Heart right ventricle (tissue), 16 donors: Measurements from ENCODE around the gene COL13A1. TPM values are rescaled to one million over a fixed set of nuclear protein-coding genes. Genes with fewer than 3 reads are reported as not detected.

Source experiments
- ATAC-seq, 8 donors: fragments of 200-7000 bp; cut with Tn5 transposase; one replicate each; pipeline ENCODE4 v1.9.1; 2020; ENCODE audit warnings: mild to moderate bottlenecking in 8 of 8, moderate library complexity in 8 of 8, moderate number of reproducible peaks in 1 of 8
- DNase-seq, 2 donors: peaks; one replicate each; pipeline ENCODE4 v3.0.0-alpha.2; 2020
- H3K27ac ChIP-seq, 10 donors: fragments of 200-600 bp; sonication (generic) in 2 of 10; one replicate each; pipeline versions ENCODE4 v1.5.0 to v1.8.0; 2020 to 2022; ENCODE audit warnings: mild to moderate bottlenecking in 3 of 10
- H3K27me3 ChIP-seq, 7 donors: fragments of 200-600 bp; one replicate each; pipeline ENCODE4 v1.8.0; 2021 to 2022; ENCODE audit warnings: mild to moderate bottlenecking in 2 of 7
- H3K36me3 ChIP-seq, 9 donors: fragments of 200-600 bp; sonication (generic) in 1 of 9; one replicate each; pipeline versions ENCODE4 v1.5.0 to v1.8.0; 2020 to 2022; ENCODE audit warnings: mild to moderate bottlenecking in 2 of 9
- H3K4me1 ChIP-seq, 9 donors: fragments of 200-600 bp; sonication (generic) in 1 of 9; one replicate each; pipeline versions ENCODE4 v1.5.0 to v1.8.0; 2020 to 2022; ENCODE audit warnings: mild to moderate bottlenecking in 4 of 9
- H3K4me3 ChIP-seq, 10 donors: fragments of 200-600 bp; sonication (generic) in 2 of 10; one replicate each; pipeline versions ENCODE4 v1.5.0 to v1.8.0; 2020 to 2022; ENCODE audit warnings: mild to moderate bottlenecking in 7 of 10, moderate library complexity in 2 of 10
- H3K9me3 ChIP-seq, 11 donors: fragments of 200-600 bp in 10 of 11; sonication (generic) in 2 of 11; one replicate each; pipeline versions ENCODE4 v1.5.0 to v1.8.0; 2013 to 2022; ENCODE audit warnings: mild to moderate bottlenecking in 2 of 11, control low read depth in 1 of 11, moderate library complexity in 1 of 11
- WGBS, 2 donors: extraction: QIAGEN DNeasy Blood & Tissue Kit; methylation state at CpG; one replicate each; pipeline ENCODE4 v1.1.7; 2013; ENCODE audit warnings: inconsistent platforms in 1 of 2; 5-methylcytosine and 5-hydroxymethylcytosine counted together
- intact Hi-C, 10 donors: fragments of 100-400 bp; cut with DNase I; formaldehyde crosslinking; loops; one replicate each; pipeline versions ENCODE4 v1.11.1 to v1.14.2; 2022
- polyA plus RNA-seq, 2 donors: library from polyadenylated mRNA; stranded (reverse); fragments of 200-250 nt; gene quantifications; one replicate each; pipeline ENCODE4 v1.2.3, GENCODE V29; 2013
- total RNA-seq, 10 donors: library from RNA; stranded (reverse); fragmentation: NEBNext Ultra II Directional in 3 of 10; extraction: Animal tissue kit (Norgen Biotek cat#: 25700) in 3 of 10; gene quantifications; one replicate each; pipeline versions ENCODE4 v1.2.1 to v1.2.4, GENCODE V29; 2021 to 2023
- TF ChIP-seq, protein P1 (sequence below), 9 donors: fragments of 200-600 bp; sonication (generic) in 2 of 9; IDR thresholded peaks; one replicate each; pipeline versions ENCODE4 v1.5.0 to v1.8.0; 2021 to 2022; ENCODE audit warnings: antibody characterized with exemption in 9 of 9, mild to moderate bottlenecking in 5 of 9, moderate library complexity in 1 of 9
- donor health status: Arrhythmogenic right ventricular cardiomyopathy.
- donor health status: ischemic (EF 13 %, LVEDD 7.1; RV severe dilation, severe dysfunction).
- donor health status: healthy with polysubstance abuse.
- donor health status: DM: no; HTN: yes; CAD: no.
- donor health status: DM: no; HTN: no; CAD: no.
- donor health status: ischemic (EF 25% LVEDD 6.9; RV normal size, moderate dysfunction).
- donor health status: ischemic (EF 25% LVEDD 5.7; RV mildly dilated, moderate dysfunction).
- donor health status: healthy.
- donor health status: DM: yes; HTN: yes; CAD: no.
- donor health status: Ischemic cardiomyopathy.
- donor health status: ischemic (EF 35%, LVEDD 5.7; RV mildly dilated, moderate dysfunction).
- donor health status: nonischemic (EF 11% LVEDD 7.7; RV severe dilation, severe dysfunction).
- donor health status: DM: yes; HTN: yes; CAD: no.
- donor health status: PGD.
- donor health status: ischemic (EF 29% LVEDD 5.4; RV normal size, mild dysfunction).
- donor health status: nonischemic (EF 23%, LVEDD 6.1; RV moderate dilation, normal function).

COL13A1 gene
- total and polyA plus RNA-seq, 12 donors, result 0.70 to 6.8 (median 2.7) TPM

- intact Hi-C loops, result no loop called here
- DNase-seq (no peak), ATAC-seq (no peak)
- WGBS, 2 donors, result 93 to 96% methylated on average over 1 of the region's 1 CpG
- Histone ChIP-seq H3K27ac (no peak overlapping the region), H3K4me1 (peaks cover 0 to 5% (median 0%) of the 10 kb centered on the region in 9 donors), H3K4me3 (no peak overlapping the region), H3K36me3 (no peaks in the 10 kb centered on the region), H3K27me3 (no peaks in the 10 kb centered on the region), H3K9me3 (no peaks in the 10 kb centered on the region)
- TF ChIP-seq, protein P1, sequence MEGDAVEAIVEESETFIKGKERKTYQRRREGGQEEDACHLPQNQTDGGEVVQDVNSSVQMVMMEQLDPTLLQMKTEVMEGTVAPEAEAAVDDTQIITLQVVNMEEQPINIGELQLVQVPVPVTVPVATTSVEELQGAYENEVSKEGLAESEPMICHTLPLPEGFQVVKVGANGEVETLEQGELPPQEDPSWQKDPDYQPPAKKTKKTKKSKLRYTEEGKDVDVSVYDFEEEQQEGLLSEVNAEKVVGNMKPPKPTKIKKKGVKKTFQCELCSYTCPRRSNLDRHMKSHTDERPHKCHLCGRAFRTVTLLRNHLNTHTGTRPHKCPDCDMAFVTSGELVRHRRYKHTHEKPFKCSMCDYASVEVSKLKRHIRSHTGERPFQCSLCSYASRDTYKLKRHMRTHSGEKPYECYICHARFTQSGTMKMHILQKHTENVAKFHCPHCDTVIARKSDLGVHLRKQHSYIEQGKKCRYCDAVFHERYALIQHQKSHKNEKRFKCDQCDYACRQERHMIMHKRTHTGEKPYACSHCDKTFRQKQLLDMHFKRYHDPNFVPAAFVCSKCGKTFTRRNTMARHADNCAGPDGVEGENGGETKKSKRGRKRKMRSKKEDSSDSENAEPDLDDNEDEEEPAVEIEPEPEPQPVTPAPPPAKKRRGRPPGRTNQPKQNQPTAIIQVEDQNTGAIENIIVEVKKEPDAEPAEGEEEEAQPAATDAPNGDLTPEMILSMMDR (IDR thresholded peaks at IDR 0.05), result no peak
Measured at GRCh38 chr10:69894156-69894555, 92.5 kb downstream of the COL13A1 start.

GRCh38 chr10:69895759-69896158, 94.1 kb downstream of the COL13A1 start:
- H3K4me1 ChIP-seq, result peaks cover 0 to 5% (median 0%) of the 10 kb centered on the region in 9 donors
- H3K4me3 ChIP-seq, result no peak overlapping the region
- H3K27ac ChIP-seq, result no peak overlapping the region
- H3K36me3 ChIP-seq, result no peaks in the 10 kb centered on the region
- TF ChIP-seq, protein P1 (IDR thresholded peaks at IDR 0.05), result no peak
- DNase-seq (no peak), ATAC-seq (peak in 2 of 8 donors; percentile 14 to 31)
- WGBS, 2 donors, result 74 to 81% methylated on average over 13 of the region's 13 CpGs
- intact Hi-C loops, result no loop called here
- H3K9me3 ChIP-seq, result no peaks in the 10 kb centered on the region
- H3K27me3 ChIP-seq, result no peaks in the 10 kb centered on the region

DNA sequence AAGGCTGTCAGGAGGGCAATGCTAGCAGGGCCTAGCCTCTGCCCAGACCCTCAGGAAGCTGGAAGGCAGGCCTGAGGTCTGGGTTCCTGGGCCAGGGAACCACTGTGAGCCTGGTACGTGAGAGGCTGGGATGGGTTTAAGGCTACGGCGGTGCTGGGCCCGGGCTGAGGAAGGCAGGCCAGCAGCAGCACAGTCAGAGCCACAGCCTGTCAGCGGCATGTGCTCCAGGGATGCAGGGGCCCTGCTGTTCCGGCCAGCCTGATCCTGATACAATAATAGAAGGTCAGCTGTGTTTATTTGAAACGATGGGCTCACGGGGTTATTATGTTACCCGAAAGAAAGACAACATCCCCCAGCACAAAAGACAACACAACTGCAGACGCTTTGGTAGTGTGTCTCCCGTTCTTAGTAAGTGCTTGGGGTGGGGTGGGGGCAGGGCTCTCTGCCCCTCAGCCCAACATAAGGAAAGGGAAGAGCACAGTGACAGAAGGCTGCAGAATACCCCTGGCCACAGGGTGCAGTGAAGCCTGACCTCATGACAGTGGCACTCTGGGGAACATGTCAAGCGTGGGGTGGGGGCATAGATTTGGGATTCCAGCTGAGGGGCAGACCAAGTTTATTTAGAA, 95.0 kb downstream of the COL13A1 start:
- DNase-seq (no peak), ATAC-seq (peak in 4 of 8 donors; percentile 28 to 65 (median 40))
- peaks cover 0 to 10% (median 3%) of the 10 kb centered on the region in 9 donors for H3K4me1 ChIP-seq
- H3K27me3 ChIP-seq, result no peaks in the 10 kb centered on the region
- H3K9me3 ChIP-seq, result no peaks in the 10 kb centered on the region
- 61 to 67% methylated on average over 12 of the region's 12 CpGs for WGBS, 2 donors
- H3K36me3 ChIP-seq, result no peaks in the 10 kb centered on the region
- TF ChIP-seq, protein P1 (IDR thresholded peaks at IDR 0.05), result no peak
- H3K4me3 ChIP-seq, result no peak overlapping the region
- no peak overlapping the region for H3K27ac ChIP-seq
- intact Hi-C loops, result no loop called here

GRCh38 chr10:69897432-69897831, 95.7 kb downstream of the COL13A1 start:
- Histone ChIP-seq H3K36me3 (no peaks in the 10 kb centered on the region), H3K4me1 (peaks cover 0 to 12% (median 3%) of the 10 kb centered on the region in 9 donors), H3K27ac (no peak overlapping the region), H3K9me3 (no peaks in the 10 kb centered on the region), H3K4me3 (no peak overlapping the region), H3K27me3 (no peaks in the 10 kb centered on the region)
- DNase-seq (no peak), ATAC-seq (no peak)
- WGBS, 2 donors, result 90 to 95% methylated on average over 9 of the region's 9 CpGs
- TF ChIP-seq, protein P1 (IDR thresholded peaks at IDR 0.05), result no peak
- intact Hi-C loops, result no loop called here
